ENCODE results near the gene TFB2M.

TFB2M gene

GRCh38 chr1:246554201-246554600 lies 11.9 kb downstream of the TFB2M start:
- H2AFZ ChIP-seq (ENCODE audit: low read length) = no peak overlapping the region
- TF ChIP-seq CTCF (IDR thresholded peaks at IDR 0.05; ENCODE audit: low read length) = no peak
- no peak for TF ChIP-seq EZH2 (optimal IDR thresholded peaks at IDR 0.05; ENCODE audit: low read depth, low read length)
- no peak for TF ChIP-seq EZH2phosphoT487 (IDR thresholded peaks at IDR 0.05; ENCODE audit: low read length)
- no peak overlapping the region for H3K4me3 ChIP-seq (ENCODE audit: low read length)
- H4K20me1 ChIP-seq (ENCODE audit: insufficient read depth, low read length) = no peaks in the 10 kb centered on the region
- H3K4me1 ChIP-seq (ENCODE audit: low read length) = no peaks in the 10 kb centered on the region
- H3K27ac ChIP-seq (ENCODE audit: low read length) = no peak overlapping the region
- H3K9me2 ChIP-seq (replicated peaks; ENCODE audit: insufficient read depth, low read length) = no peaks in the 10 kb centered on the region
- peaks cover 50% of the 10 kb centered on the region for H3K79me2 ChIP-seq (ENCODE audit: low read length)
- H3K27me3 ChIP-seq (replicated peaks; ENCODE audit: insufficient read depth, low read length) = no peaks in the 10 kb centered on the region
- no peak overlapping the region for H3K4me2 ChIP-seq (ENCODE audit: low read depth, low read length)
- H3K9me3 ChIP-seq (replicated peaks; ENCODE audit: insufficient read depth, low read length) = no peaks in the 10 kb centered on the region
- H3K9ac ChIP-seq (ENCODE audit: low read length) = no peak overlapping the region
- H3K36me3 ChIP-seq (replicated peaks; ENCODE audit: insufficient read depth, low read length) = peaks cover 21% of the 10 kb centered on the region
- no peak for DNase-seq
- H3F3A ChIP-seq (ENCODE audit: insufficient read depth, low read length) = no peaks in the 10 kb centered on the region

GRCh38 chr1:246552110-246552509 lies 14.0 kb downstream of the TFB2M start:
- no peaks in the 10 kb centered on the region for H3K27me3 ChIP-seq (replicated peaks; ENCODE audit: insufficient read depth, low read length)
- H3K27ac ChIP-seq (ENCODE audit: low read length) = no peak overlapping the region
- no peaks in the 10 kb centered on the region for H3K4me1 ChIP-seq (ENCODE audit: low read length)
- no peak for TF ChIP-seq EZH2 (optimal IDR thresholded peaks at IDR 0.05; ENCODE audit: low read depth, low read length)
- TF ChIP-seq CTCF (IDR thresholded peaks at IDR 0.05; ENCODE audit: low read length) = no peak
- no peak for TF ChIP-seq EZH2phosphoT487 (IDR thresholded peaks at IDR 0.05; ENCODE audit: low read length)
- H3F3A ChIP-seq (ENCODE audit: insufficient read depth, low read length) = no peaks in the 10 kb centered on the region
- H3K9me3 ChIP-seq (replicated peaks; ENCODE audit: insufficient read depth, low read length) = no peaks in the 10 kb centered on the region
- no peak overlapping the region for H3K9ac ChIP-seq (ENCODE audit: low read length)
- no peak for DNase-seq
- peaks cover 36% of the 10 kb centered on the region for H3K79me2 ChIP-seq (ENCODE audit: low read length)
- H2AFZ ChIP-seq (ENCODE audit: low read length) = no peak overlapping the region
- H3K4me3 ChIP-seq (ENCODE audit: low read length) = no peak overlapping the region
- H3K4me2 ChIP-seq (ENCODE audit: low read depth, low read length) = no peak overlapping the region
- H3K9me2 ChIP-seq (replicated peaks; ENCODE audit: insufficient read depth, low read length) = no peaks in the 10 kb centered on the region
- peaks cover 15% of the 10 kb centered on the region for H3K36me3 ChIP-seq (replicated peaks; ENCODE audit: insufficient read depth, low read length)
- no peaks in the 10 kb centered on the region for H4K20me1 ChIP-seq (ENCODE audit: insufficient read depth, low read length)

- Histone ChIP-seq H3K9ac (ENCODE audit: low read length) (no peak overlapping the region), H3K79me2 (ENCODE audit: low read length) (peaks cover 33% of the 10 kb centered on the region), H3F3A (ENCODE audit: insufficient read depth, low read length) (no peaks in the 10 kb centered on the region), H3K9me2 (replicated peaks; ENCODE audit: insufficient read depth, low read length) (no peaks in the 10 kb centered on the region), H4K20me1 (ENCODE audit: insufficient read depth, low read length) (no peaks in the 10 kb centered on the region), H3K4me3 (ENCODE audit: low read length) (no peak overlapping the region), H3K4me2 (ENCODE audit: low read depth, low read length) (no peak overlapping the region), H3K36me3 (replicated peaks; ENCODE audit: insufficient read depth, low read length) (peaks cover 15% of the 10 kb centered on the region), H3K27me3 (replicated peaks; ENCODE audit: insufficient read depth, low read length) (no peaks in the 10 kb centered on the region), H3K4me1 (ENCODE audit: low read length) (no peaks in the 10 kb centered on the region), H3K9me3 (replicated peaks; ENCODE audit: insufficient read depth, low read length) (no peaks in the 10 kb centered on the region), H3K27ac (ENCODE audit: low read length) (no peak overlapping the region), H2AFZ (ENCODE audit: low read length) (no peak overlapping the region)
- no peak for DNase-seq
- TF ChIP-seq CTCF (IDR thresholded peaks at IDR 0.05; ENCODE audit: low read length) (no peak), EZH2 (optimal IDR thresholded peaks at IDR 0.05; ENCODE audit: low read depth, low read length) (no peak), EZH2phosphoT487 (IDR thresholded peaks at IDR 0.05; ENCODE audit: low read length) (no peak)
These were observed 15.7 kb downstream of the TFB2M start for GRCh38 chr1:246550402-246550801.
